HCT116 (cell line): ENCODE measurements around the gene AHR. TPM values are rescaled to one million over a fixed set of nuclear protein-coding genes. Genes with fewer than 3 reads are reported as not detected.
"Not testable (repeated sequence)": the region's sequence is repeated elsewhere in the genome, so short reads cannot be mapped to it uniquely, and the experiment has no call there.

Experiments
- ATAC-seq: fragments of 200-7000 bp; cut with Tn5 transposase; 2 replicates; pipeline ENCODE4 v1.9.1; 2020; ENCODE audit warnings: mild to moderate bottlenecking, moderate library complexity
- BruUV-seq: library from RNA; stranded (reverse); fragments of 400-500 nt; replicated peaks from 2 replicates; lab custom pipeline; 2021; lab: Mats Ljungman, UMichigan
- CTCF ChIA-PET: fragments of 300-600 bp; sonication (Branson Sonifier 250); formaldehyde crosslinking; loops from one replicate; lab custom pipeline; 2021; ENCODE audit warnings: antibody characterized with exemption; lab: Charles Lee
- POLR2A ChIA-PET: fragments of 300-600, 350-600 bp; sonication (Branson Sonifier 250); formaldehyde crosslinking; loops from one replicate; lab custom pipeline; 2021; ENCODE audit warnings: antibody characterized with exemption; lab: Charles Lee
- RAD21 ChIA-PET, 2 experiments: fragments of 300-600 bp; sonication (Branson Sonifier 250); formaldehyde crosslinking; loops; one replicate each; lab custom pipeline; 2023; ENCODE audit warnings: low total read pairs in 2 of 2; ENCODE audit not compliant: uncharacterized antibody in 2 of 2, unreplicated experiment in 2 of 2, low non-redundant PET in 1 of 2; lab: Charles Lee
- DNase-seq: peaks from one replicate; pipeline ENCODE4 v3.0.0-alpha.2; 2010; ENCODE audit warnings: low read depth, low spot score
- H2AFZ ChIP-seq: fragments of 200-600 bp; shearing (Covaris generic), sonication (generic); 2 replicates; pipeline ENCODE4 v1.6.1; 2017; ENCODE audit warnings: low read depth, mixed run types, mixed read lengths, antibody characterized with exemption, low read length; ENCODE audit not compliant: poor library complexity, severe bottlenecking
- H3K27ac ChIP-seq: 2 replicates; pipeline ENCODE4 v1.5.1; 2012; ENCODE audit warnings: low read depth, low read length
- H3K27me3 ChIP-seq: fragments of 200-600 bp; sonication (generic); 2 replicates; pipeline ENCODE4 v1.6.1; 2016; ENCODE audit warnings: mixed run types, low read length, mixed read lengths; ENCODE audit not compliant: insufficient read depth
- H3K36me3 ChIP-seq, 2 experiments: fragments of 200-500 bp in 1 of 2; fragments of 200-600 bp in 1 of 2; sonication (Bioruptor generic) in 1 of 2; sonication (generic) in 1 of 2; 2 replicates each; pipeline versions ENCODE4 v1.5.1 to v1.6.1; 2014 to 2016; ENCODE audit warnings: low read length in 2 of 2, inconsistent platforms in 1 of 2, mixed read lengths in 1 of 2, mixed run types in 1 of 2; ENCODE audit not compliant: insufficient read depth in 2 of 2, control insufficient read depth in 1 of 2
- H3K4me1 ChIP-seq, 2 experiments: fragments of 200-600 bp in 1 of 2; sonication (generic) in 1 of 2; 2 replicates each; pipeline versions ENCODE4 v1.5.1 to v1.6.1; 2012 to 2017; ENCODE audit warnings: low read length in 2 of 2, inconsistent platforms in 1 of 2, mild to moderate bottlenecking in 1 of 2, mixed read lengths in 1 of 2, mixed run types in 1 of 2, moderate library complexity in 1 of 2; ENCODE audit not compliant: insufficient read depth in 2 of 2, control insufficient read depth in 1 of 2
- H3K4me2 ChIP-seq: fragments of 200-600 bp; sonication (generic); 2 replicates; pipeline ENCODE4 v1.6.1; 2017; ENCODE audit warnings: mixed run types, low read length, mixed read lengths
- H3K4me3 ChIP-seq, 2 experiments: fragments of 200-600 bp in 1 of 2; sonication (generic) in 1 of 2; replicated peaks in 1 of 2; 2 replicates each; pipeline ENCODE4 v1.5.1; 2011 to 2016; ENCODE audit warnings: low read length in 2 of 2, control low read depth in 1 of 2, low read depth in 1 of 2, mild to moderate bottlenecking in 1 of 2, mixed read lengths in 1 of 2, mixed run types in 1 of 2
- H3K79me2 ChIP-seq: fragments of 200-600 bp; sonication (generic); 2 replicates; pipeline ENCODE4 v1.6.1; 2017; ENCODE audit warnings: mild to moderate bottlenecking, mixed run types, low read length, moderate library complexity, mixed read lengths; ENCODE audit not compliant: insufficient read depth
- H3K9ac ChIP-seq: fragments of 200-600 bp; sonication (generic); 2 replicates; pipeline ENCODE4 v1.6.1; 2016; ENCODE audit warnings: low read length, mixed read lengths
- H3K9me2 ChIP-seq: fragments of 200-600 bp; sonication (generic), shearing (Covaris generic); 2 replicates; pipeline ENCODE4 v1.6.1; 2017; ENCODE audit warnings: mixed run types, mild to moderate bottlenecking, moderate library complexity; ENCODE audit not compliant: insufficient read depth
- H3K9me3 ChIP-seq, 2 experiments: fragments of 200-500 bp in 1 of 2; fragments of 200-600 bp in 1 of 2; sonication (Bioruptor generic) in 1 of 2; sonication (generic) in 1 of 2; 2 replicates each; pipeline ENCODE4 v1.6.1; 2014 to 2017; ENCODE audit warnings: low read length in 2 of 2, mixed read lengths in 2 of 2, inconsistent platforms in 1 of 2, low read depth in 1 of 2, mild to moderate bottlenecking in 1 of 2, mixed run types in 1 of 2, moderate library complexity in 1 of 2; ENCODE audit not compliant: control insufficient read depth in 1 of 2, insufficient read depth in 1 of 2
- H4K20me1 ChIP-seq: fragments of 200-600 bp; sonication (generic), shearing (Covaris generic); 2 replicates; pipeline ENCODE4 v1.6.1; 2017; ENCODE audit warnings: mixed run types, mild to moderate bottlenecking, moderate library complexity; ENCODE audit not compliant: insufficient read depth
- CBX3 ChIP-seq: IDR thresholded peaks from 2 replicates; pipeline ENCODE4 v1.6.1; 2012; ENCODE audit warnings: low read depth
- POLR2A ChIP-seq: IDR thresholded peaks from 2 replicates; pipeline ENCODE4 v1.7.0; 2011; ENCODE audit warnings: borderline replicate concordance; ENCODE audit not compliant: insufficient read depth, insufficient read length; ENCODE audit errors: extremely low read depth
- intact Hi-C: fragments of 100-400 bp; cut with micrococcal nuclease; formaldehyde crosslinking; loops from 2 replicates; pipeline ENCODE4 v1.10.0; 2022
- total RNA-seq: library from RNA; stranded (reverse); gene quantifications from one replicate; pipeline ENCODE4 v1.2.1, GENCODE V29; 2021; ENCODE audit not compliant: unreplicated experiment

AHR gene
- total RNA-seq, 1 experiment from 2014 or later = 29.7 TPM

DNA sequence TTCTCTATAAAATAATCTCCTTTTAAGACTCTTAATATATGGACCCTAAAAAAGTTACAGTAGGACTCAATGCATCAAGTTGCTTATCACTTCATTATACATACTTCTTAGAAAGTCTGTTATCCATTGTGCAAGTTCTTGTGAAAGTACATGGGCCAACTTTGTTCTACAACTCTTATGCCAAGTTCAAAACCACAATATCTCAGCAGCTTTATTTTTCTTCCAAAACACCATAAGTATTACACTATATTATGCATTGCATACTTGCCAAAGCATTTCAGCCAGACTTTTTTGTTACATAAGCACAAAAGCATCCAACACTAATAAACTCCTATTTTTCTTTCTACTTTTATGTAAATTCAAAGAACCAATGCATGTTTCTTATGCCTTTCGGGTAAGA lies 94.4 kb downstream of the AHR start:
- intact Hi-C loops = no loop called here
- Histone ChIP-seq H3K9me3 (no peaks in the 10 kb centered on the region), H3K4me1 (no peaks in the 10 kb centered on the region), H3K27me3 (no peaks in the 10 kb centered on the region), H3K4me3 (no peak overlapping the region), H3K9ac (no peak overlapping the region), H3K4me2 (no peak overlapping the region)
- no peak for ATAC-seq
- CTCF ChIA-PET = no interaction called here
- TF ChIP-seq POLR2A (no peak), CBX3 (no peak)
- TF ChIP-seq, all 23 proteins: peak for 0
- RAD21 ChIA-PET = no interaction called here
- Histone ChIP-seq H3K9me2 (no peaks in the 10 kb centered on the region), H2AFZ (no peak overlapping the region), H4K20me1 (no peaks in the 10 kb centered on the region), H3K27ac (no peak overlapping the region), H3K36me3 (no peaks in the 10 kb centered on the region), H3K79me2 (no peaks in the 10 kb centered on the region)
- POLR2A ChIA-PET = no interaction called here
- no peak for DNase-seq
- no TSS peak for BruUV-seq

GRCh38 chr7:17394563-17394962 lies 96.1 kb downstream of the AHR start:
- CTCF ChIA-PET = not testable (repeated sequence)

More at GRCh38 chr7:17394563-17394962, 96.1 kb downstream of the AHR start:
- H3K9me3 ChIP-seq, H3K4me1 ChIP-seq, DNase-seq, H3K4me3 ChIP-seq, BruUV-seq, H3K4me2 ChIP-seq, H3K79me2 ChIP-seq, H3K27me3 ChIP-seq, intact Hi-C loops, ATAC-seq, H2AFZ ChIP-seq, RAD21 ChIA-PET, H3K9ac ChIP-seq, H3K9me2 ChIP-seq, H3K36me3 ChIP-seq, POLR2A ChIA-PET, H3K27ac ChIP-seq, H4K20me1 ChIP-seq: not testable (repeated sequence)
